ENCODE measurements around the gene ISLR2.

ISLR2 gene

GRCh38 chr15:74182131-74182530, 51.7 kb downstream of the ISLR2 start:
- no peak for DNase-seq
- no peaks in the 10 kb centered on the region for H3K36me3 Mint-ChIP-seq (ENCODE audit: insufficient read depth)
- H3K27me3 Mint-ChIP-seq, result peaks cover 28 to 72% of the 10 kb centered on the region in 2 donors
- H3K27ac Mint-ChIP-seq, result peak overlapping the region in 1 of 2 donors; percentile 38
- no peaks in the 10 kb centered on the region for H3K9me3 Mint-ChIP-seq
- no peaks in the 10 kb centered on the region for H3K4me1 Mint-ChIP-seq (ENCODE audit: low read depth in 2 of 2)
- no peak for ATAC-seq (replicated peaks)
- no peak overlapping the region for H3K4me3 Mint-ChIP-seq

DNA sequence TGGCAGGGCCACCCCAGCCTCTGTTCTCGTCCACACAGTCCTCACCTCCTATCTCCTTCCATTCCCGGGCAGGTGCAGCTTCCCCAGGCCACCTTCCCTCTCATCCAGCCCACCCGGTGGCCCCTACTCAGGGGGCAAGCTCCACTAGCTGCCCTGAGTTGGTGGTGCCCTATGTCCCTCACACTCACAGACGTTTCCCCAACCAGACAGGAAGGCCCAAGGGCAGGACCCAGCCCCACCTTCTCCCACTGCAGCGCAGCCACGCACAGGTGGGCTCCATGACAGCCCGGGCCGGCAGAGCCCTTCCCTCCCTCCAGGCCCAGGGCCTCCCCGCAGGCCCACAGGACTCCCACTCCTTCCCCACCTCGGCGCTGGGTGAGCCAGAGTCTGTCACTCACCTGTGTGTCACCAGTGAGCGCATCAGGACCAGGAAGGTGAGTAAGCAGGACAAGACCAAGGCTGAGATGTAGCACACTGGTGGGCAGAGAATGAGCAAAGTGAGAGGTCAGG, 54.3 kb downstream of the ISLR2 start:
- Mint-ChIP-seq H3K36me3 (ENCODE audit: insufficient read depth) (no peaks in the 10 kb centered on the region), H3K9me3 (no peaks in the 10 kb centered on the region)

DNA sequence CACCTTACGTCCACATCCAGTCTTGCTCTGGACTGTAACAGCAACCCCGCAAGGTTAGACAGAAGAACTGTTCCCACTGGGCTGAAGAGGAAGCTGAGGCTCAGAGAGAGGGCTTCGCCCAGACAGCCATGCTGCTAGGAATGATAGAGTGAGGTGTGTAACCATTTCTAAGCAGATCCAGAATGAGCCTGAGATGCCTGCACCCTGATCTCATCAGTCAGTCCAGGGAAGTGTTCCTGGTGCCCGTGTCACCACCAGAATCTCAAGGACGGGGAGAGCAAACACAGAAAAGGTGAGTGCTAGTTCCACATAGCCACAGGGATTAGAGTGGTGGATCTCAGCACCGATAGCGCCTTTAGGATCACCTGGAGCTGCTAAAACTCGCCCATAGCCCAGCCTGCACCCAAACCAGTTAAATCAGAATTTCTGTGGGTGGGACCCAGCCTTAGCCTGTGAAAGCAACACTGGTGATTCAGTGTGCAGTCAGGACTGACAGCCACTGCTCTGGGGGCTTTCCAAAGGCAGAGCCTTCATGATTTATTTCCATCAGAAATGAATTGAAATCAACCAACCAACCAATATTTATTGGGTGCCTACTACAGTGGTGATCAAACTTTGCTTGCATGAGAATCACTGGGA, 55.4 kb downstream of the ISLR2 start:
- Mint-ChIP-seq H3K36me3 (ENCODE audit: insufficient read depth) (no peaks in the 10 kb centered on the region), H3K4me1 (ENCODE audit: low read depth in 2 of 2) (no peaks in the 10 kb centered on the region), H3K9me3 (no peaks in the 10 kb centered on the region), H3K27me3 (peaks cover 7 to 41% of the 10 kb centered on the region in 2 donors), H3K27ac (no peak overlapping the region), H3K4me3 (no peak overlapping the region)
- DNase-seq, result no peak
- ATAC-seq (replicated peaks), result no peak

More for the DNA sequence above, 54.3 kb downstream of the ISLR2 start:
- Mint-ChIP-seq H3K4me3 (no peak overlapping the region), H3K27me3 (peaks cover 15 to 53% of the 10 kb centered on the region in 2 donors), H3K4me1 (ENCODE audit: low read depth in 2 of 2) (no peaks in the 10 kb centered on the region), H3K27ac (no peak overlapping the region)
- DNase-seq, result no peak
- no peak for ATAC-seq (replicated peaks)

Measured in effector memory CD8-positive, alpha-beta T cell (primary cell).